ENCODE data around the gene NR6A1. TPM values are rescaled to one million over a fixed set of nuclear protein-coding genes. Genes with fewer than 3 reads are reported as not detected.

The NR6A1 gene
- total RNA-seq, 1 donor = 0.36 TPM

DNA sequence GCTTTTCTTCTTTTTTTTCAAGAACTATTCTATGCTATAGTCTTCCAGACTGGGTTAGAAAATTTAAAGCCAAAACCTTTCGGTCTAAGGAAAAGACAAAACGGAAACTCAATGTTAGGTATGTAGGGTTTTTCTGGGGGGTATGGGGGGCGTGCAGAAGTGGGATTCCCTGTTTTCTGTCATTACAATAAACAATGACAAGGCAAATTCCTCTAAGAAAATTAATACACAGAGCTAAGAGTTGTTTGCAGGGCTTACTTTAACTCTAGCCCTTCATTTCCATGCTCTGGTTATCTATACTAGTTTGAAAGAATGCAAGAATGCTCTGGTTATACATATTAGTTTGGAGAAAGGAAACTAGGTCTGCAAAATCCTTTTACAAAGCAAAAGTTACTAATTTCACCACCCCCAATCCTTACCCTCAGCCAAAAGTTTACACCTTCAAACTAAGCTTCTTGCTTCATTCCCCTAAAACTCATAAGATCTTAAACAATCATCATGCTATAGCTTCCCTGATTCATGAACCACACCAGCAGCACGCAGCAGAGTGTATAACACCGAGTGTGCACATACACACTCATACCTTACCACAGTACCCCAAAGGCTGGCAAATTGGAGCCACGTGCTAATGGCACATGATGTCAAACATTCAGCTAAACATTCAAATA lies 174.8 kb downstream of the NR6A1 start:
- no peaks in the 10 kb centered on the region for H3K4me1 ChIP-seq (ENCODE audit: insufficient read depth, low read length)
- H3K9me3 ChIP-seq (ENCODE audit: low read depth, low read length) = no peaks in the 10 kb centered on the region
- peaks cover 31% of the 10 kb centered on the region for H3K27me3 ChIP-seq (ENCODE audit: insufficient read depth, low read length)
- TF ChIP-seq, protein P1, sequence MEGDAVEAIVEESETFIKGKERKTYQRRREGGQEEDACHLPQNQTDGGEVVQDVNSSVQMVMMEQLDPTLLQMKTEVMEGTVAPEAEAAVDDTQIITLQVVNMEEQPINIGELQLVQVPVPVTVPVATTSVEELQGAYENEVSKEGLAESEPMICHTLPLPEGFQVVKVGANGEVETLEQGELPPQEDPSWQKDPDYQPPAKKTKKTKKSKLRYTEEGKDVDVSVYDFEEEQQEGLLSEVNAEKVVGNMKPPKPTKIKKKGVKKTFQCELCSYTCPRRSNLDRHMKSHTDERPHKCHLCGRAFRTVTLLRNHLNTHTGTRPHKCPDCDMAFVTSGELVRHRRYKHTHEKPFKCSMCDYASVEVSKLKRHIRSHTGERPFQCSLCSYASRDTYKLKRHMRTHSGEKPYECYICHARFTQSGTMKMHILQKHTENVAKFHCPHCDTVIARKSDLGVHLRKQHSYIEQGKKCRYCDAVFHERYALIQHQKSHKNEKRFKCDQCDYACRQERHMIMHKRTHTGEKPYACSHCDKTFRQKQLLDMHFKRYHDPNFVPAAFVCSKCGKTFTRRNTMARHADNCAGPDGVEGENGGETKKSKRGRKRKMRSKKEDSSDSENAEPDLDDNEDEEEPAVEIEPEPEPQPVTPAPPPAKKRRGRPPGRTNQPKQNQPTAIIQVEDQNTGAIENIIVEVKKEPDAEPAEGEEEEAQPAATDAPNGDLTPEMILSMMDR (IDR thresholded peaks at IDR 0.05; ENCODE audit: extremely low read depth, low read depth, low read length) = no peak
- no peak overlapping the region for H3K4me2 ChIP-seq (ENCODE audit: insufficient read depth, low read length)
- H2AFZ ChIP-seq (ENCODE audit: low read length) = no peak overlapping the region
- H3K36me3 ChIP-seq (ENCODE audit: insufficient read depth, low read length) = no peaks in the 10 kb centered on the region
- DNase-seq (ENCODE audit: insufficient read length, low spot score, missing footprints) = no peak
- no peaks in the 10 kb centered on the region for H4K20me1 ChIP-seq (ENCODE audit: insufficient read depth, low read length)
- no peak overlapping the region for H3K4me3 ChIP-seq (ENCODE audit: insufficient read depth, low read length)
- no peaks in the 10 kb centered on the region for H3K79me2 ChIP-seq (ENCODE audit: insufficient read depth, low read length)
- no peak overlapping the region for H3K27ac ChIP-seq (ENCODE audit: low read depth, low read length)

DNA sequence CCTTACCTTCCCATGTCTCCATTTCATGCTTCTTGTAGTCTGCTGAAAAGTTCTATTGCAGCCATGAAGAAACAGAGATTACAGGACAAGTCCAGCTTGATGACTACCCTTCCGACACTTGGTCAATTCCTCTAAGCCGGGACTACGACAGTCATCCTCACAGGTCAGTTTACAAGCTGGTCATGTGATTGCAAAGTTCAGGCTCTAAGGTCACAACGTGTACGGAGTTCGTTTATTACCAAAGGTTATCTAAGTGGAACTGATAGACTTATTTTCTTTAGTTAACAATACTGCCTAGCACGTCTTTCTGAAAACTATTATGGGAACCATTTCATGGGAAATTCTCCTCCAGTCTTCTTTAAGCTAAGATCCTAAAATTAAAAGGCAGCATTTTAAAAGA lies 175.4 kb downstream of the NR6A1 start:
- Histone ChIP-seq H2AFZ (ENCODE audit: low read length) (no peak overlapping the region), H3K27me3 (ENCODE audit: insufficient read depth, low read length) (peaks cover 35% of the 10 kb centered on the region), H3K4me3 (ENCODE audit: insufficient read depth, low read length) (no peak overlapping the region), H3K36me3 (ENCODE audit: insufficient read depth, low read length) (no peaks in the 10 kb centered on the region), H3K9me3 (ENCODE audit: low read depth, low read length) (no peaks in the 10 kb centered on the region), H3K79me2 (ENCODE audit: insufficient read depth, low read length) (no peaks in the 10 kb centered on the region), H3K4me1 (ENCODE audit: insufficient read depth, low read length) (no peaks in the 10 kb centered on the region), H3K27ac (ENCODE audit: low read depth, low read length) (no peak overlapping the region), H3K4me2 (ENCODE audit: insufficient read depth, low read length) (no peak overlapping the region), H4K20me1 (ENCODE audit: insufficient read depth, low read length) (no peaks in the 10 kb centered on the region)
- TF ChIP-seq, protein P1 (IDR thresholded peaks at IDR 0.05; ENCODE audit: extremely low read depth, low read depth, low read length) = no peak
- no peak for DNase-seq (ENCODE audit: insufficient read length, low spot score, missing footprints)

DNA sequence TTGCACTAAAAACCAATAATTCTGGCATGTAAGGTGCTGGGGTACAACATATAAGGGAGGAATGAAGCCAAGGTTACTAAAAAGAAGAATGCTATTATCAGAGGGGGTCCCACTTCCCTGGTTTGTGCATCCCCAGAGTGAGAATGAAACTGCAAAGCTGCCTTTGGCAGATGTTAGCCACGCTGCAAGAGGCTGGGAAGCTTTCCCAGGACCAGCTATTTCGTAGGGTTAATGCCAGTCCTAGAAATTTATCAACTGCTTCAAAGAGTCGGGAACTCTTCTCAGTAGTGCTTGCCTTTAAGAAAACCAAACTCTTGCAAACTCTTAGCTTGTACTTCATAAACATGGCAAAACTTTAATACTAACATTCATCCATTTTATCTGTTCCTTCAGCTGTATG lies 176.4 kb downstream of the NR6A1 start:
- Histone ChIP-seq H3K36me3 (ENCODE audit: insufficient read depth, low read length) (no peaks in the 10 kb centered on the region), H3K4me2 (ENCODE audit: insufficient read depth, low read length) (no peak overlapping the region), H3K4me3 (ENCODE audit: insufficient read depth, low read length) (no peak overlapping the region), H3K79me2 (ENCODE audit: insufficient read depth, low read length) (no peaks in the 10 kb centered on the region), H3K27ac (ENCODE audit: low read depth, low read length) (no peak overlapping the region), H3K9me3 (ENCODE audit: low read depth, low read length) (no peaks in the 10 kb centered on the region), H3K4me1 (ENCODE audit: insufficient read depth, low read length) (no peaks in the 10 kb centered on the region), H3K27me3 (ENCODE audit: insufficient read depth, low read length) (peaks cover 35% of the 10 kb centered on the region), H4K20me1 (ENCODE audit: insufficient read depth, low read length) (no peaks in the 10 kb centered on the region), H2AFZ (ENCODE audit: low read length) (no peak overlapping the region)
- DNase-seq (ENCODE audit: insufficient read length, low spot score, missing footprints) = no peak
- TF ChIP-seq, protein P1 (IDR thresholded peaks at IDR 0.05; ENCODE audit: extremely low read depth, low read depth, low read length) = no peak

DNA sequence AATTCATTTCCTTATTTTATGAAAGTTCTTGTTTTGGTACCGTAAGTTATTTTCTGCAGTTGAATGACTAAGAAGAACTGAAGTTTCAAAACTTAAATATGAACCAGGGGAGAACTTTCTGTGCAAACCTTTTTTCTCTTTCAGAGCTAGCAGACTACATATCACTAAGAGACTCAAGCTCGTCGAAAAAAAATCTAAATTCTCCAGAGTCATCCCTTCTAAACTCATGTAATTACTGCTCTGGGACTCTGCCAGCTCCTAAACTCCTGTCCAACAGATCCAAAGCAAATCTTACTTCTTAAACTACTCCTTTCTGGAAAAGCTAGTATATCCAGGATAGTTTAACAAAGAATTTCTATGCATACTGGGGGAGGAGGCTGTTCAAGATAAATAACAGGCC lies 176.9 kb downstream of the NR6A1 start:
- Histone ChIP-seq H3K79me2 (ENCODE audit: insufficient read depth, low read length) (no peaks in the 10 kb centered on the region), H3K27me3 (ENCODE audit: insufficient read depth, low read length) (peaks cover 35% of the 10 kb centered on the region), H3K4me1 (ENCODE audit: insufficient read depth, low read length) (no peaks in the 10 kb centered on the region), H2AFZ (ENCODE audit: low read length) (no peak overlapping the region), H3K27ac (ENCODE audit: low read depth, low read length) (no peak overlapping the region), H3K4me2 (ENCODE audit: insufficient read depth, low read length) (no peak overlapping the region), H3K4me3 (ENCODE audit: insufficient read depth, low read length) (no peak overlapping the region), H4K20me1 (ENCODE audit: insufficient read depth, low read length) (no peaks in the 10 kb centered on the region), H3K36me3 (ENCODE audit: insufficient read depth, low read length) (no peaks in the 10 kb centered on the region), H3K9me3 (ENCODE audit: low read depth, low read length) (no peaks in the 10 kb centered on the region)
- TF ChIP-seq, protein P1 (IDR thresholded peaks at IDR 0.05; ENCODE audit: extremely low read depth, low read depth, low read length) = no peak
- no peak for DNase-seq (ENCODE audit: insufficient read length, low spot score, missing footprints)

All from osteoblast (primary cell).